GM18499 (cell line): Measurements from ENCODE around the gene ANP32D.
"Not testable (repeated sequence)": the region's sequence is repeated elsewhere in the genome, so short reads cannot be mapped to it uniquely, and the experiment has no call there.

ENCODE experiments used
- ATAC-seq: cut with Tn5 transposase; IDR thresholded peaks from one replicate; pipeline ENCODE4 v1.9.1; 2021; ENCODE audit warnings: moderate number of reproducible peaks; ENCODE audit not compliant: insufficient read depth, unreplicated experiment

ANP32D gene

GRCh38 chr12:48489456-48489855, 17.1 kb downstream of the ANP32D start:
- ATAC-seq: not testable (repeated sequence)

- ATAC-seq: not testable (repeated sequence)
These were observed 27.9 kb downstream of the ANP32D start for GRCh38 chr12:48500281-48500680.

DNA sequence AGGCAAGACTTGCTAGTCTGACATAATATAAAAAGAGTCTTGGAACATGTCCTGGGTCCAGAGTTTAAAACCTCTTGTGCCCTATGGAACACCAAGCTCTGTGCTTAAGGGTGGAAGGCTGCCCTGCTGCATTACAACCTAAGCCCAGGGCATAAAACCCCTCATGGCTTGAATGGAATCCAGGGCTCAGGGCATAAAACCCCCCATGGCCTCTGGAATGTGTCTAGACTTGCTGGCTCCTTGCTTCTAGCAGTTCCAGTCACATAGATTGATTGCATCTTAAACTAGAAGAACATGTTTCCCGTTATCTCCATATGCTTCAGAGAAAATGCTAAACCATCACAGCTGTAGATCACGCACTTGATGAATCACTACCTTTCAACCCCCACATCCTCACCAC, 34.5 kb downstream of the ANP32D start:
- ATAC-seq: not testable (repeated sequence)

DNA sequence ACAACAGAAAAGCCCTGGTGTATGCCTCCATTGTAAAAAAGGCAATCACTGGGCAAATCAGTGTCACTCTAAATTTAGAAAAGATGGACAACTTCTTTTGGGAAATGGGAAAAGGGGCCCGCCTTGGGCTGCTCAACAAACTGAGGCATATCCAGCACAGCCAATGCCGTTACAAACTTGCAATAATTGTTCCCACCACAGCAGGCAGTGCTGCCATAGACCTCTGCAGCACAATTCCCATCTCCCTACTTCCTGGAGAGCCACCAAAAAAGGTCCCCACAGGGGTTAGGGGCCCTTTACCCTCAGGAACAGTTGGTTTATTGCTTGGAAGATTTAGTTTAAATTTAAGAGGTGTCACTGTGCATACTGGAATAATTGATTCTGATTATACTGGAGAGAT, 36.6 kb downstream of the ANP32D start:
- no peak for ATAC-seq

GRCh38 chr12:48510111-48510510, 37.8 kb downstream of the ANP32D start:
- no peak for ATAC-seq

DNA sequence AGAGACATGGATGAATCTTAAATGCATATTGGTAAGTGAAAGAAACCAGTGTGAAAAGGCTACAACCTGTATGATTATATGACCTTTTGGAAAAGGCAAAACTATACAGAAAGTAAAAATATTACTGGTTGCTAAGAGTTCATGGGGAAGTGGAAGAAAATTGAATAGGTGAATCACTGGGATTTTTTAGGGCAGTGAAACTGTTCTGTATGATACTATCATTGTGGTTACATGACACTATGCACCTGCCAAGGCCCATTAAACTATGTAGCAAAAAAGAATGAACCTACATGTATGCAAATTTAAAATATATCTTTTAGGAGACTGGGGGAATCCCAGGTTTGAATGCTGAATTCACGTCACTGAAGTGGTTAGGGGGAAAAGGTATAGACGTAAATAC, 40.5 kb downstream of the ANP32D start:
- ATAC-seq: peak; percentile 92

DNA sequence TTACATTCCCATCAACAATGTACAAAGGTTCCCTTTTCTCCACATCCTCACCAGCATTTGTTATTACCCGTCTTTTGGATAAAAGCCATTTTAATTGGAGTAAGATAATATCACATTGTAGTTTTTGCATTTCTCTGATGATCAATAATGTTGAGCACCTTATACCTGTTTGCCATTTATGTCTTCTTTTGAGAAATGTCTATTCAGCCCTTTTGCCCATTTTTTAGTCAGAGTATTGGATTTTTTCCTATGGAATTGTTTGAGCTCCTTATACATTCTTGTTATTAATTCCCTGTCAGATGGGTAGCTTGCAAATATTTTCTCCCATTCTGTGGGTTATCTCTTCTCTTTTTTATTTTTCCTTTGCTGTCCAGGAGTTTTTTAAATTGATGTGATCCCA, 42.4 kb downstream of the ANP32D start:
- no peak for ATAC-seq

- ATAC-seq: not testable (repeated sequence)
These were observed 48.0 kb downstream of the ANP32D start for GRCh38 chr12:48520381-48520780.
